Nephron (organoid): ENCODE measurements around the gene IL22.
"Not testable (repeated sequence)": the region's sequence is repeated elsewhere in the genome, so short reads cannot be mapped to it uniquely, and the experiment has no call there.

Experiments used
- H3K27ac Mint-ChIP-seq, 3 experiments: 2 replicates each; pipeline ENCODE4 v1.8.0; 2020; ENCODE audit warnings: mixed read lengths in 3 of 3, mild to moderate bottlenecking in 2 of 3, moderate library complexity in 1 of 3
- H3K27me3 Mint-ChIP-seq: 2 replicates; pipeline ENCODE4 v1.8.0; 2021; ENCODE audit warnings: low read depth, mild to moderate bottlenecking, moderate library complexity, mixed read lengths
- H3K36me3 Mint-ChIP-seq: 2 replicates; pipeline ENCODE4 v1.8.0; 2020; ENCODE audit warnings: low read depth, mixed read lengths
- H3K4me1 Mint-ChIP-seq: 2 replicates; pipeline ENCODE4 v1.8.0; 2020; ENCODE audit warnings: mixed read lengths
- H3K4me3 Mint-ChIP-seq, 3 experiments: 2 replicates each; pipeline ENCODE4 v1.8.0; 2020; ENCODE audit warnings: mild to moderate bottlenecking in 3 of 3, mixed read lengths in 3 of 3, moderate library complexity in 2 of 3
- H3K9me3 Mint-ChIP-seq: 2 replicates; pipeline ENCODE4 v1.8.0; 2020; ENCODE audit warnings: mixed read lengths
- TF ChIP-seq, protein P1 (sequence below), 3 experiments: fragments of 200-600 bp; sonication (generic); IDR thresholded peaks; one replicate each; pipeline ENCODE4 v1.5.0; 2021; ENCODE audit warnings: antibody characterized with exemption in 3 of 3; ENCODE audit not compliant: unreplicated experiment in 3 of 3

The IL22 gene

DNA sequence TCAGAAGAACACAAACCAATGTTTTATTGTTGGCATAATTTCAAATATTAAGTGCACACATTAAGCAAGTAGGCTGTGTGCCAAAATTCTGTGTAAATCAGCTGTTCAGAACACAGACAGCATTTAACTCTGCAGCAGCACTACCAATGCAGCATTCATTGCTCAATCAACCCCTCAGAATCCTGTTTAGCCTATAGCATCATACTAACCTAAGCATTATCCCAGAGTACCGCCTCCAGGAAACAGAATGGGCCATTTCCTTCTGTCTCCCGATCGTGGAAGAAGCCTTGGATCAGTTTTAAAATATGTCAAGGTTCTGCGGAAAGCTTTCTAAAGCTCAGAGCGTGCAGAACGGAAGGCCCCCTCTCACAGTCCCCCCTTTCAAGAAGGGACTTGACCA, 31.1 kb downstream of the IL22 start:
- Mint-ChIP-seq H3K27ac (peak overlapping the region; percentile 70 to 92 (median 83)), H3K27me3 (no peaks in the 10 kb centered on the region), H3K4me3 (peak overlapping the region; percentile 43 to 84 (median 78)), H3K4me1 (peaks cover 26% of the 10 kb centered on the region), H3K36me3 (no peaks in the 10 kb centered on the region), H3K9me3 (no peaks in the 10 kb centered on the region)
- TF ChIP-seq, protein P1, sequence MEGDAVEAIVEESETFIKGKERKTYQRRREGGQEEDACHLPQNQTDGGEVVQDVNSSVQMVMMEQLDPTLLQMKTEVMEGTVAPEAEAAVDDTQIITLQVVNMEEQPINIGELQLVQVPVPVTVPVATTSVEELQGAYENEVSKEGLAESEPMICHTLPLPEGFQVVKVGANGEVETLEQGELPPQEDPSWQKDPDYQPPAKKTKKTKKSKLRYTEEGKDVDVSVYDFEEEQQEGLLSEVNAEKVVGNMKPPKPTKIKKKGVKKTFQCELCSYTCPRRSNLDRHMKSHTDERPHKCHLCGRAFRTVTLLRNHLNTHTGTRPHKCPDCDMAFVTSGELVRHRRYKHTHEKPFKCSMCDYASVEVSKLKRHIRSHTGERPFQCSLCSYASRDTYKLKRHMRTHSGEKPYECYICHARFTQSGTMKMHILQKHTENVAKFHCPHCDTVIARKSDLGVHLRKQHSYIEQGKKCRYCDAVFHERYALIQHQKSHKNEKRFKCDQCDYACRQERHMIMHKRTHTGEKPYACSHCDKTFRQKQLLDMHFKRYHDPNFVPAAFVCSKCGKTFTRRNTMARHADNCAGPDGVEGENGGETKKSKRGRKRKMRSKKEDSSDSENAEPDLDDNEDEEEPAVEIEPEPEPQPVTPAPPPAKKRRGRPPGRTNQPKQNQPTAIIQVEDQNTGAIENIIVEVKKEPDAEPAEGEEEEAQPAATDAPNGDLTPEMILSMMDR (IDR thresholded peaks at IDR 0.05; ENCODE audit: unreplicated experiment in 3 of 3): no peak

DNA sequence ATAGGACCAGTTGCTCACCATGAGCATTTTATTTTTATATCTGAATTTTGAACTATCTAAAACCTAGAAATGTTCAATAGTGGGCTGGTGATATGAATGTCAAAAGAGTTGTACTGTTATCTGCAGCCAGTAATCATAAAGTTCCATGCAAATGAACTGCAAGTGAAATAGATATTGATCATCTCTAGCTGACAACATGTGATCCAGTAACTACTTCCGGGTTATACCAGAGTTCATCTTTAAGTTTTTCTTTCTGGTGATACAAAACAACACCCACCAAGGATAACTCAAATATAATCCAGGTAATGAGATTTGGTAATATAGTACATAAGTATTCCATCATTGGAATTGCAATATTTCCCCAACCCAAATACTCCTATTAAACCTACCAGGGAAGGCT, 31.9 kb downstream of the IL22 start:
- H3K4me3 Mint-ChIP-seq: no peak overlapping the region
- peaks cover 26% of the 10 kb centered on the region for H3K4me1 Mint-ChIP-seq
- H3K27me3 Mint-ChIP-seq: no peaks in the 10 kb centered on the region
- no peaks in the 10 kb centered on the region for H3K36me3 Mint-ChIP-seq
- TF ChIP-seq, protein P1 (IDR thresholded peaks at IDR 0.05; ENCODE audit: unreplicated experiment in 3 of 3): no peak
- H3K27ac Mint-ChIP-seq: no peak overlapping the region
- H3K9me3 Mint-ChIP-seq: no peaks in the 10 kb centered on the region

DNA sequence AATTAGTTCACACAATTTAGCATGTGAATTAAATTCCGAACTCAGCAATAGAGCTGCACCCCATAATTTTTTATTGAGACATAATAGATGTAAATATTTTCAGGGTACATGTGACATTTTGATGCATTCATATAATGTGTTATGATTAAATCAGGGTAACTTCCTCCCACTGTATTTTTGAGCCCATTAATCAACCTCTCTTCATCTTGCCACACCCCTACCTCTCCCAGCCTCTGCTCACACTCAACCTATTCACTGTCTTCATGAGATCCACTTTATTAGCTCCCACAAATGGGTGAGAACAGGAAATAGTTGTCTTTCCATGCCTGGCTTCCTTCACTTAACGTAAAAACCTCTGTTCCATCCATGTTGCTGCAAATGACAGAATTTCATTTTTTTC, 42.5 kb downstream of the IL22 start:
- Mint-ChIP-seq H3K27ac (peak overlapping the region in 1 of 3 experiments; percentile 16), H3K36me3 (no peaks in the 10 kb centered on the region), H3K9me3 (peaks cover 4% of the 10 kb centered on the region), H3K27me3 (no peaks in the 10 kb centered on the region), H3K4me3 (no peak overlapping the region), H3K4me1 (peaks cover 4% of the 10 kb centered on the region)
- TF ChIP-seq, protein P1 (IDR thresholded peaks at IDR 0.05; ENCODE audit: unreplicated experiment in 3 of 3): no peak

DNA sequence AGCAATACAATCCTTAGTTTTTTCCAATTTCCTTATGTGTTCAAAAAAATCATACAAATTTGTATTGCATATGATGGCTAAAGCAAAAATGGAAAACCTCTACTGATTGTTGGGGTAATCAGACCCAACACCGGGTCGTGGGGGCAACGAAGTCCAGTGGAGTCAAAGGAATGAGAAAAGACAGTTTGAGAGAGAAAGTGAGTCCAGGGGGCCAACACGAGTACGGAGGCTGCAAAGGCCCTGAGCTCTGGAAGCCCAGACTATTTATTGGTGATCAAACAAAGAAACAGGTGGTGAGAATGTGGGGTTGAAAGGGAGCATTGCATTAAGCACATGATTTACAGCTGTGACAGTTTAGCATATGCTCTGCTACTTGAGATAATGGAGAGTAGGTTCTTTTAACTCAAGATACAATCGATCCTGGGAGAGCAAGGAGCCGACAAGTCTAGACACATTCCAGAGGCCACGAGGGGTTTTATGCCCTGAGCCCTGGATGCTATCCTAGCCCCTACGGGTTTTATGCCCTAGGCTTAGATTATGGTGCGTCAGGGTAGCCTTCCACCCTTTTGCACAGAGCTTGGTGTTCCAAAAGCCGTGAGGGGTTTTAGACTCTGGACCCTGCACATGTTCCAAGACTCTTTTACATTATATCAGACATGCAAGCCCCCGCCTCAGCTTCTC, 44.2 kb downstream of the IL22 start:
- not testable (repeated sequence) for H3K36me3 Mint-ChIP-seq, H3K4me1 Mint-ChIP-seq, H3K4me3 Mint-ChIP-seq, H3K9me3 Mint-ChIP-seq, H3K27me3 Mint-ChIP-seq
- peak overlapping the region in 2 of 3 experiments; percentile 62 to 77 for H3K27ac Mint-ChIP-seq

DNA sequence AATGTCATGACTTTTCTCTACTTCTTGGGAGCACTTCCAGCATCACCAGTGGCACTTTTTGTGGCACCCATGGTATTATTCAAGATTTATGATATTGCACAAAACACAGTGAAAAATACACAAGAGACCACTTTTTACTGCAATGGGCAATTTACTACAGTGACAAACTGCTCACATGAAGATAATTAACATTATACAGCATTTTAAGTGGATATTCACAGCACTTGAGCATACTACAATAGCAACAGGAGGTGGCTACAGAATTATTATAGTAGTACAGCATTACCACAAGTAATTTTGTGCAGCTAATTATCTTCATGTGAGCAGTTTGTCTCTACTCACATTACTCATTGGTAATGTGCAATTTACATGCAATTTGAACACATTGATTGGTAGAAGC, 46.1 kb downstream of the IL22 start:
- peaks cover 4% of the 10 kb centered on the region for H3K4me1 Mint-ChIP-seq
- no peak overlapping the region for H3K4me3 Mint-ChIP-seq
- H3K27ac Mint-ChIP-seq: no peak overlapping the region
- no peaks in the 10 kb centered on the region for H3K27me3 Mint-ChIP-seq
- H3K9me3 Mint-ChIP-seq: peaks cover 3% of the 10 kb centered on the region
- TF ChIP-seq, protein P1 (IDR thresholded peaks at IDR 0.05; ENCODE audit: unreplicated experiment in 3 of 3): no peak
- H3K36me3 Mint-ChIP-seq: no peaks in the 10 kb centered on the region

DNA sequence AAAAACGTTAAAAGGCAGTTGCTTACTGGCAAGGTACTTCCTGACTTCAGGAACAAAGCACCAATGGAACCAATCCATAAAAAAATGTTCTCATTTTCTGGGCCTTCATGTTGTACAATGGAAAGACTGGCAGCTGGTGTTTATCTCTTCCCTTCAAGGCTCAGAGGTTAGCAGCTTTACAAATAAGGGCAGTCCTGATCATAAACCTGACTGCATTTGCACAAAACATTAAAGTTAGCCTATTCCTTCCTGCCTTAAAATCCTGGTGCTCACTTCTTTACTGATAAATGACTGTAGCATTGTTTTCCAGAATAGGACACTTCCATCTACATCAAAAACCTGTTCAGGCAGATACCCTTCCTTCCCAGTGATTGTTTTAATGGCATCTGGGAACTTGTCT, 47.0 kb downstream of the IL22 start:
- H3K27ac Mint-ChIP-seq: no peak overlapping the region
- H3K9me3 Mint-ChIP-seq: no peaks in the 10 kb centered on the region
- H3K27me3 Mint-ChIP-seq: no peaks in the 10 kb centered on the region
- no peak overlapping the region for H3K4me3 Mint-ChIP-seq
- TF ChIP-seq, protein P1 (IDR thresholded peaks at IDR 0.05; ENCODE audit: unreplicated experiment in 3 of 3): no peak
- H3K36me3 Mint-ChIP-seq: no peaks in the 10 kb centered on the region
- peaks cover 4% of the 10 kb centered on the region for H3K4me1 Mint-ChIP-seq
